SK-N-SH (cell line): ENCODE results near the gene TRPC4AP. TPM values are rescaled to one million over a fixed set of nuclear protein-coding genes. Genes with fewer than 3 reads are reported as not detected.

Experiments used
- CTCF ChIA-PET: fragments of 300-600, 350-600 bp; formaldehyde crosslinking; extraction: SDS; loops from one replicate; lab custom pipeline; 2021; lab: Yijun Ruan, JAX
- POLR2A ChIA-PET: fragments of 350-600 bp; sonication (Branson Sonifier 250); formaldehyde crosslinking; extraction: SDS; loops from one replicate; lab custom pipeline; 2020; ENCODE audit warnings: antibody characterized with exemption, inconsistent platforms; lab: Yijun Ruan, JAX
- DNase-seq: peaks from one replicate; pipeline ENCODE4 v3.0.0; 2012
- H2AFZ ChIP-seq: fragments of 200-600 bp; sonication (generic); 2 replicates; pipeline ENCODE4 v1.8.1; 2016; ENCODE audit warnings: antibody characterized with exemption, mild to moderate bottlenecking, low read depth
- H3F3A ChIP-seq: fragments of 200-600 bp; sonication (generic); replicated peaks from 2 replicates; pipeline ENCODE3; 2016; ENCODE audit warnings: antibody characterized with exemption, mild to moderate bottlenecking; ENCODE audit not compliant: insufficient read depth
- H3K27ac ChIP-seq, 2 experiments: fragments of 200-500 bp in 1 of 2; fragments of 200-600 bp in 1 of 2; sonication (Bioruptor generic) in 1 of 2; sonication (generic), shearing (Covaris generic) in 1 of 2; 2 replicates each; pipeline versions ENCODE4 v1.5.1 to v1.6.1; 2014 to 2016; ENCODE audit warnings: low read depth in 2 of 2, inconsistent platforms in 1 of 2, low read length in 1 of 2, mild to moderate bottlenecking in 1 of 2, mixed read lengths in 1 of 2
- H3K27me3 ChIP-seq: fragments of 200-600 bp; sonication (generic), shearing (Covaris generic); 2 replicates; pipeline ENCODE4 v1.6.1; 2016; ENCODE audit warnings: mixed run types; ENCODE audit not compliant: insufficient read depth
- H3K36me3 ChIP-seq, 2 experiments: fragments of 200-500 bp in 1 of 2; fragments of 200-600 bp in 1 of 2; sonication (Bioruptor generic) in 1 of 2; sonication (generic) in 1 of 2; replicated peaks in 1 of 2; 2 replicates each; pipeline versions ENCODE3 to v1.5.1; 2014 to 2016; ENCODE audit warnings: low read length in 1 of 2, mild to moderate bottlenecking in 1 of 2; ENCODE audit not compliant: insufficient read depth in 2 of 2, control insufficient read depth in 1 of 2
- H3K4me1 ChIP-seq, 2 experiments: fragments of 200-500 bp in 1 of 2; fragments of 200-600 bp in 1 of 2; sonication (Bioruptor generic) in 1 of 2; sonication (generic), shearing (Covaris generic) in 1 of 2; 2 replicates each; pipeline versions ENCODE4 v1.5.1 to v1.6.1; 2014 to 2016; ENCODE audit warnings: low read depth in 1 of 2, low read length in 1 of 2, mixed run types in 1 of 2; ENCODE audit not compliant: insufficient read depth in 2 of 2, control insufficient read depth in 1 of 2
- H3K4me2 ChIP-seq: fragments of 200-600 bp; sonication (generic), shearing (Covaris generic); 2 replicates; pipeline ENCODE4 v1.6.1; 2017; ENCODE audit warnings: mixed run types
- H3K4me3 ChIP-seq, 2 experiments: fragments of 200-500 bp in 1 of 2; fragments of 200-600 bp in 1 of 2; sonication (Bioruptor generic) in 1 of 2; sonication (generic), shearing (Covaris generic) in 1 of 2; 2 replicates each; pipeline versions ENCODE4 v1.5.1 to v1.8.1; 2014 to 2016; ENCODE audit warnings: low read depth in 2 of 2, inconsistent platforms in 1 of 2, low read length in 1 of 2, mild to moderate bottlenecking in 1 of 2, mixed read lengths in 1 of 2, moderate library complexity in 1 of 2
- H3K79me2 ChIP-seq: fragments of 200-600 bp; sonication (generic); 2 replicates; pipeline ENCODE4 v1.8.1; 2017; ENCODE audit warnings: mild to moderate bottlenecking; ENCODE audit not compliant: insufficient read depth
- H3K9ac ChIP-seq: fragments of 200-600 bp; sonication (generic); 2 replicates; pipeline ENCODE4 v1.6.1; 2017; ENCODE audit warnings: mixed run types
- H3K9me2 ChIP-seq: fragments of 200-600 bp; sonication (generic); 2 replicates; pipeline ENCODE4 v1.6.1; 2017; ENCODE audit warnings: mixed run types
- H3K9me3 ChIP-seq: fragments of 200-600 bp; sonication (generic); 2 replicates; pipeline ENCODE4 v1.6.1; 2017; ENCODE audit warnings: mixed run types, mild to moderate bottlenecking, moderate library complexity
- H4K20me1 ChIP-seq: fragments of 200-600 bp; sonication (generic); 2 replicates; pipeline ENCODE4 v1.6.1; 2017; ENCODE audit warnings: mild to moderate bottlenecking, mixed run types; ENCODE audit not compliant: insufficient read depth
- ELF1 ChIP-seq: IDR thresholded peaks from 2 replicates; pipeline ENCODE4 v1.4.0; 2012
- EP300 ChIP-seq, 2 experiments: IDR thresholded peaks; 2 replicates each; pipeline versions ENCODE4 v1.4.0 to v1.6.1; 2012; ENCODE audit warnings: borderline replicate concordance in 1 of 2, low read depth in 1 of 2, low read length in 1 of 2
- EZH2phosphoT487 ChIP-seq: fragments of 200-600 bp; sonication (generic); IDR thresholded peaks from 2 replicates; pipeline ENCODE4 v1.6.1; 2017; ENCODE audit warnings: low read depth, mixed run types, mild to moderate bottlenecking, antibody characterized with exemption, moderate library complexity, borderline replicate concordance
- FOSL2 ChIP-seq: IDR thresholded peaks from 2 replicates; pipeline ENCODE4 v1.4.0; 2012; ENCODE audit warnings: low read depth, mild to moderate bottlenecking, moderate library complexity, borderline replicate concordance
- GATA2 ChIP-seq: sonication (generic); formaldehyde crosslinking; IDR thresholded peaks from 2 replicates; pipeline ENCODE4 v1.5.0; 2020; ENCODE audit warnings: mild to moderate bottlenecking, missing genetic modification reagents
- JUND ChIP-seq: IDR thresholded peaks from 2 replicates; pipeline ENCODE4 v1.4.0; 2012
- RAD21 ChIP-seq: IDR thresholded peaks from 2 replicates; pipeline ENCODE4 v1.6.1; 2012; ENCODE audit warnings: mild to moderate bottlenecking, low read length
- RCOR1 ChIP-seq: fragments of 150-350 bp; IDR thresholded peaks from 2 replicates; pipeline ENCODE4 v1.6.1; 2017; ENCODE audit warnings: antibody characterized with exemption, low read length
- SIN3A ChIP-seq: IDR thresholded peaks from 2 replicates; pipeline ENCODE4 v1.6.1; 2012; ENCODE audit warnings: low read depth, mild to moderate bottlenecking, low read length, moderate library complexity, borderline replicate concordance
- SMC3 ChIP-seq: IDR thresholded peaks from 2 replicates; pipeline ENCODE4 v1.6.1; 2012; ENCODE audit warnings: low read depth, low read length, improper control_type of control experiment
- TAF1 ChIP-seq: IDR thresholded peaks from 2 replicates; pipeline ENCODE4 v1.6.1; 2012; ENCODE audit warnings: low read depth, mild to moderate bottlenecking, low read length, moderate library complexity, borderline replicate concordance
- WGBS: methylation state at CpG from one replicate; pipeline ENCODE4 v1.1.6; 2017; ENCODE audit warnings: low lambda C conversion rate; 5-methylcytosine and 5-hydroxymethylcytosine counted together
- polyA plus RNA-seq, 3 experiments: library from polyadenylated mRNA; depleted of rRNA; stranded (reverse); fragments of >200 nt; gene quantifications; 2 replicates each; pipeline ENCODE4 v1.2.3, GENCODE V29; 2012
- TF ChIP-seq, protein P1 (sequence below): IDR thresholded peaks from 2 replicates; pipeline ENCODE4 v1.4.0; 2012; ENCODE audit warnings: low read depth, borderline replicate concordance
- TF ChIP-seq, protein P2 (sequence below): IDR thresholded peaks from 2 replicates; pipeline ENCODE4; 2012
- TF ChIP-seq, protein P3 (sequence below): IDR thresholded peaks from 2 replicates; pipeline ENCODE4 v1.4.0; 2012; ENCODE audit warnings: low read depth, borderline replicate concordance

The TRPC4AP gene
- polyA plus RNA-seq, 1 of the 3 experiments (the other 2 are of a cell fraction): 57.4 TPM

DNA sequence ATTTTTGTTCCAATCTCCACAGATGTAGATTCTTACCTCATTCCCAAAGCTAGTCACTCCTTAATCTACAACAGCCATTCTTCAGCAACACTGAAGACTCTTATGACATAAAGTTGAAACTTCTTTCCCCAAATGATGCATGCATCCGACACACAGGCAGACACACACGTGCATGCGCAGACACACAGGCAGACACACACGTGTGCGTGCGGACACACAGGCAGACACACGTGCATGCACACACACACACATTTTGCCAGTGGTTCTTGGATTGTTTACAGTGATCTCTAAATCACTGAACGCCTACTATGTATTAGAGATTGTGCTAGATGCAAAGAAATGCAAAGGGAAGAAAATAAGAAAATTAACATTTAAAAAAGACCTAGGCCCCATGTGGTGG lies 9.0 kb upstream of the TRPC4AP start:
- H3K9me2 ChIP-seq: no peaks in the 10 kb centered on the region
- H3K4me1 ChIP-seq: no peaks in the 10 kb centered on the region
- H3K9me3 ChIP-seq: no peaks in the 10 kb centered on the region
- H3F3A ChIP-seq: peaks cover 8% of the 10 kb centered on the region
- no peak overlapping the region for H3K4me3 ChIP-seq
- H3K79me2 ChIP-seq: no peaks in the 10 kb centered on the region
- ChIA-PET POLR2A (no interaction called here), CTCF (interaction anchor here (1.2 to 1.4 kb wide), 2 partner anchors 43 to 107 kb away, joined by 3 read pairs; no protein-coding TSS in a partner anchor)
- H2AFZ ChIP-seq: no peak overlapping the region
- WGBS: 81% methylated on average over 8 of the region's 8 CpGs
- H3K9ac ChIP-seq: no peak overlapping the region
- H3K27me3 ChIP-seq: no peaks in the 10 kb centered on the region
- H3K4me2 ChIP-seq: no peak overlapping the region
- H3K27ac ChIP-seq: no peak overlapping the region
- no peaks in the 10 kb centered on the region for H3K36me3 ChIP-seq
- H4K20me1 ChIP-seq: no peaks in the 10 kb centered on the region
- no peak for DNase-seq
- TF ChIP-seq, protein P1, sequence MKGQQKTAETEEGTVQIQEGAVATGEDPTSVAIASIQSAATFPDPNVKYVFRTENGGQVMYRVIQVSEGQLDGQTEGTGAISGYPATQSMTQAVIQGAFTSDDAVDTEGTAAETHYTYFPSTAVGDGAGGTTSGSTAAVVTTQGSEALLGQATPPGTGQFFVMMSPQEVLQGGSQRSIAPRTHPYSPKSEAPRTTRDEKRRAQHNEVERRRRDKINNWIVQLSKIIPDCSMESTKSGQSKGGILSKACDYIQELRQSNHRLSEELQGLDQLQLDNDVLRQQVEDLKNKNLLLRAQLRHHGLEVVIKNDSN: no peak
- TF ChIP-seq RAD21 (no peak), EZH2phosphoT487 (no peak), GATA2 (CRISPR knock-in tag) (no peak), JUND (no peak), EP300 (IDR thresholded peaks at IDR 0.05; ENCODE audit: borderline replicate concordance in 1 of 2, low read depth in 1 of 2, low read length in 1 of 2) (no peak), ELF1 (no peak), FOSL2 (no peak), SMC3 (no peak), TAF1 (no peak), SIN3A (no peak), RCOR1 (no peak)
- TF ChIP-seq, protein P2, sequence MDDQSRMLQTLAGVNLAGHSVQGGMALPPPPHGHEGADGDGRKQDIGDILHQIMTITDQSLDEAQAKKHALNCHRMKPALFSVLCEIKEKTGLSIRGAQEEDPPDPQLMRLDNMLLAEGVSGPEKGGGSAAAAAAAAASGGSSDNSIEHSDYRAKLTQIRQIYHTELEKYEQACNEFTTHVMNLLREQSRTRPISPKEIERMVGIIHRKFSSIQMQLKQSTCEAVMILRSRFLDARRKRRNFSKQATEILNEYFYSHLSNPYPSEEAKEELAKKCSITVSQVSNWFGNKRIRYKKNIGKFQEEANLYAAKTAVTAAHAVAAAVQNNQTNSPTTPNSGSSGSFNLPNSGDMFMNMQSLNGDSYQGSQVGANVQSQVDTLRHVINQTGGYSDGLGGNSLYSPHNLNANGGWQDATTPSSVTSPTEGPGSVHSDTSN: no peak
- TF ChIP-seq, protein P3, sequence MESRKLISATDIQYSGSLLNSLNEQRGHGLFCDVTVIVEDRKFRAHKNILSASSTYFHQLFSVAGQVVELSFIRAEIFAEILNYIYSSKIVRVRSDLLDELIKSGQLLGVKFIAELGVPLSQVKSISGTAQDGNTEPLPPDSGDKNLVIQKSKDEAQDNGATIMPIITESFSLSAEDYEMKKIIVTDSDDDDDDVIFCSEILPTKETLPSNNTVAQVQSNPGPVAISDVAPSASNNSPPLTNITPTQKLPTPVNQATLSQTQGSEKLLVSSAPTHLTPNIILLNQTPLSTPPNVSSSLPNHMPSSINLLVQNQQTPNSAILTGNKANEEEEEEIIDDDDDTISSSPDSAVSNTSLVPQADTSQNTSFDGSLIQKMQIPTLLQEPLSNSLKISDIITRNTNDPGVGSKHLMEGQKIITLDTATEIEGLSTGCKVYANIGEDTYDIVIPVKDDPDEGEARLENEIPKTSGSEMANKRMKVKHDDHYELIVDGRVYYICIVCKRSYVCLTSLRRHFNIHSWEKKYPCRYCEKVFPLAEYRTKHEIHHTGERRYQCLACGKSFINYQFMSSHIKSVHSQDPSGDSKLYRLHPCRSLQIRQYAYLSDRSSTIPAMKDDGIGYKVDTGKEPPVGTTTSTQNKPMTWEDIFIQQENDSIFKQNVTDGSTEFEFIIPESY: no peak
